Stimulated activated CD4-positive, alpha-beta T cell treated with anti-CD3 and anti-CD28 coated beads, TNF-alpha, amount 100 ng/mL, for 4 hours (primary cell): ENCODE results near the gene NAV2.
"Not testable (repeated sequence)": the region's sequence is repeated elsewhere in the genome, so short reads cannot be mapped to it uniquely, and the experiment has no call there.

Source experiments
- DNase-seq, 3 experiments: peaks; one replicate each; pipeline ENCODE4 v3.0.0-alpha.2; 2020; ENCODE audit warnings: low read depth in 3 of 3

NAV2 gene

DNA sequence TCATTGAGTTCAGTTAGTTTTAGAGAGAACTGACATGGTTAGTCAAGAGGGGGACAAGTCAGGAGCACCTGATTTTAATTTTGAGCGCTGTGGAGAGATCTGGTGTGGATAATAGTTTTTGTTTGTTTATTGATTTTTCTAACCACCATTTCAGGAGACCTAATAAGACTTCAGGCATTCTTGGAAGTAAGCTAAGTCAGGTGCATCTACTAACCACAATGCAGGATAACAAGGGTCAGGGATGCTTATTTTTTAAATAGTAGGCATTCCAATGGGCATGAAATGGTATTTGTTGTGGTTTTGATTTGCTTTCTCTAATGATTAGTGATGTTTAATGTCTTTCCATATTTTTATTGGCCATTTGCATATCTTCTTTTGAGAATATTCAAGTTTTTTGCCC lies 212.1 kb downstream of the NAV2 start:
- no peak for DNase-seq

GRCh38 chr11:19927403-19927802 lies 214.8 kb downstream of the NAV2 start:
- not testable (repeated sequence) for DNase-seq

DNA sequence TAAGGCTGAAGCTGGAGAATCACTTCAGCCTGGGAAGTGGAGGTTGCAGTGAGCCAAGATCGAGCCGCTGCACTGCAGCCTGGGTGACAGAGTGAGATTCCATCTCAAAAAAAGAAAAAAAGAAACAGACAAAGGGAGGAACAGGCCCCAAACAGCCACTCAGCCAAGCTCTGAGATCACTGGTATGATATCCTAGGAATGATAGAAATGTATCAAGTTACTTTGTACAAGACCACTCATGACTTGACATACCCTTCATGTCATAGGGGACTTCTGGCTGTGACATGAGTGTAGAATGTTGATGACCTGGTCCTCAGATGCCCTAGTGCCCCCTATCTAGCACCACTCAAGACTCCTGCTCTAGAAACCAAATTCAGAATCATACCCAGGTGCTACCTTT lies 216.5 kb downstream of the NAV2 start:
- DNase-seq, result no peak

GRCh38 chr11:19929655-19930054 lies 217.0 kb downstream of the NAV2 start:
- DNase-seq, result no peak

- DNase-seq, result no peak
Measured at GRCh38 chr11:19931141-19931770, 218.6 kb downstream of the NAV2 start.

DNA sequence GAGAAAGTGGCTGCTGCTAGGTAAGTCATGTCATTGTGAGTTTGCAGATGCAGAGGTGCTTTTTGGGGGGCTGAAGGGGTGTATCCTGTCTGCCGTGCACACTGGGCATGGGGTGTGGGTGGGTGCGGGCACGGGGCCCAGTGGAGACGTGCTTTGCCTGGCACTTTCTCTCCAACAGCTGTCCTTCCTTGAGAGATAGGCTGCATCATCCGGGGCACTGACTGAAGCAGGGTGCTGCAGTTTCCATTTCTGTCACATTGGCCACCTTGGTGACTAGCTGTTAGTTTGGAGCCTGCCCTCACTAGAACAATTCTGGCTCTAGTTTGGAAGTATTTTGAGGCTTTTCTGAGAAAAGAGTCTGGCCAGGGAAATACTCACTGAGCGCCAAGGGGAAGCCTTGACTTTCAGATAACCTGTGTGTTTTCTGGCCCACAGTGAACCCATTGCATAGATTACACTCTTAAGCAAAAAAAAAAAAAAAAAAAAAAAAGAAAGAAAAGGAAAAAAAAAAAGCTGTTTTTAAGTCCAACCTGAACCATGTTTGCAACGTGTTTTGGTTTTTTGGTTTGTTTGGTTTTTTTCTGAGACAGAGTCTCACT lies 219.2 kb downstream of the NAV2 start:
- no peak for DNase-seq

GRCh38 chr11:19933132-19933735 lies 220.6 kb downstream of the NAV2 start:
- no peak for DNase-seq

- no peak for DNase-seq
Measured at GRCh38 chr11:19933801-19934488, 221.3 kb downstream of the NAV2 start.

- DNase-seq, result no peak
Measured at GRCh38 chr11:19934828-19935259, 222.2 kb downstream of the NAV2 start.

GRCh38 chr11:19935507-19935906 lies 222.9 kb downstream of the NAV2 start:
- no peak for DNase-seq

DNA sequence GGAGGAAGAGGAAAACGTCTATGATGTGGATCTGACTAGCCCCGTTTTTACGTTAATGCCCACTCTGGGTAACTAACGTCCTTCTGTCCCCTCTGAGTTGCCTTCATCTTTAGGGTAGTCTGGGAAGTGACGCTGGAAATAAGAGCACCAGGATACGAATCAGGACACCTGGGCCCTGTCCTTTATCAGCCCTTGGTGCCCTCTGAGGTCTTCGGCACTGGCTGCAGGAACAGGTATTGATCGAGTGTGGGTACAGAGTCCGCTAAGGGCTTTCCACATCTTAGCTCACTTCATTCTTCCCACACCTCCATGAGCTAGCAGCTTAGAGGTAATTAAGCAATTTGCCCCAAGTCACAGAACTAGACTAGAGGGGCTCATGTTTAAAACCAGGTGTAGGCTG lies 223.8 kb downstream of the NAV2 start:
- DNase-seq, result no peak

DNA sequence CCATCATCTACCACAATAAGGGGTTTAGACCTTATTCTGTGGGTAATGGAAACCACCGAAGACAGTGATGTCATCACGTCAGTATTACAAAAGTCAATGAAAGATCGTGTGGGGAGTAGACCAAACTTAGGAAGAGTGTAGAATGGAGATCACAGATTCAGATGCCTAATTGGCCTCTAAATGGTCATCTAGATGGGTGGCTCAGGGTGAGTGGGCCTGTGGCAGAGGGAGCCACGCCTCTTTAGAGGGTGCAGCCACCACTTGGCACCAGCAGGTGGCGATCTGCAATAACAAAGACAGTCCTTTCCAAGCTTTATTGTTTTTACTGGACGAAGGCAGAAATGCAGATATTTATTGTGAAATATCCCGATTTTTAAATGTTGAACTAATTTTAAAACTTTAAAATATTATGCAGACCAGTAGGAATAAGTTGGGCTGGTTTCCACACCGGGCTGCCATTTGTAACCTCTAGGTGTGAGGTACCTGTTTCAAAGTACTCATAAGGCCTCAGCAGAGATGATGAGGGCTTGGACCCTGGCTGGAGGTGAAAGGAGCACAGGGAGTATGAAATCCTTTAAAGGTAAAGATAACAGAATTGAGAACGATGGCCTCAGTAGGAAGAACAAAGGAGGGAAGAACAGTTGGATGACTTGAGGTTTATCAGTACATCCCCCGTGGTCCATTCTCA lies 225.7 kb downstream of the NAV2 start:
- no peak for DNase-seq

DNA sequence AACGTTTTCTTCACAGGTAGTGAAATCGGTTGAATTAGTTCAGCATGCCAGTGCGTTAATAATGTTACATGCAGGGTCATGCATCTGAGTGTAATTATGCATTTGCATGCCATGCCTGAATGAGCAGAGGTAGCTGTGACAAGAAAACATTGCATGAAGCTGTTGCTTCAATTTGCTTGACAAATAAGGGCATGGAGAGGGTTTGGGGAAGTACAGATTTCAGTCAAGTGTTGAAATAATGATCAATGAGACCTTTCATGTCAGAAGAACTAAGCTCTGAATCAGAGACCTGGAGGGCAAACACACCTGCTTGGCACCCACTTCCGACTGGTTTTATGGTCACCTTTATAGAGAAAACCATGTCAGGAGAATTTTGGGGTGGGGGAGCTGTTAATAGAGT lies 226.2 kb downstream of the NAV2 start:
- DNase-seq, result no peak

DNA sequence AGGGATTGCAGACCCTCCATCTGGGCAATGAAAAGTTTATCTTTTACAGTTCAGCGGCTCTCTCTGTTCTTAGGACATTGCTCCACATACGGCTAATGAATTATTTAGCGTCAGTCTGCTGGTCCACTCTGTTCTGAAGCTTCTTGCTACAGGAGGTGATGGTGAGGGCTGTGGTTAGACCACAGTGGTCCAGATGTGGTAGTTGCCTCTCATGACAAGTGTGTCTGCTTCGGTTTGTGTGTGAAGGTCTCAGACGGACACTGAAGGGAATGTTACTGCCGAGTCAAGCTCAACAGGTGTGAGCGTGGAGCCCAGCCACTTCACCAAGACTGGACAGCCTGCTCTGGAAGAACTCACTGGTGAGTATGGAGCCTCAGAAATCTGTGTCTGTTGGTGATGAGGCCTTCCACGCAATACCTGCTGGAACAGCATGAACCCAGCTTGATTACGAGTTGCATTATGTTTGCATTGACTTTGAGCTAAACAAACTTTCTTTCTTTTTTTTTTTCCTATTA lies 226.8 kb downstream of the NAV2 start:
- DNase-seq, result no peak

DNA sequence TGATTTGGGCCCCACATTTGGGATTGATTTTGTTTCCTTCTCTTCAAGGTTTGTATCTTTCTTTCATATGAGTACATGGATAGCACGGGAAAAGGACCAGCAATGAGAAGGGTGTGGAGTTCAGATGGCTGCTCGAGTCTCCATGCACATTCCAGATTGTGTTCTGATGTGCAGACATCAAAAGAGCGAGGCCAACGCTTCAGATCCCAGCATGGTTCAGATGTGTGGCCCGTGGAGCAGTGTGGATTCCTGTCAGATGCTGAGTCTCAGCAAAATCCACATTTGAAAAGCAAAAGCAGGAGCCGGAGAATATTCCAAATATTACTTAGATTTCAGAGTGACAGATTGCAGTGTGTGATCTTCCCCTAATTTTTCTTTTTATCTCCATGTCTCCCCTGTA lies 228.2 kb downstream of the NAV2 start:
- DNase-seq, result no peak

GRCh38 chr11:19946681-19947080 lies 234.0 kb downstream of the NAV2 start:
- no peak for DNase-seq

DNA sequence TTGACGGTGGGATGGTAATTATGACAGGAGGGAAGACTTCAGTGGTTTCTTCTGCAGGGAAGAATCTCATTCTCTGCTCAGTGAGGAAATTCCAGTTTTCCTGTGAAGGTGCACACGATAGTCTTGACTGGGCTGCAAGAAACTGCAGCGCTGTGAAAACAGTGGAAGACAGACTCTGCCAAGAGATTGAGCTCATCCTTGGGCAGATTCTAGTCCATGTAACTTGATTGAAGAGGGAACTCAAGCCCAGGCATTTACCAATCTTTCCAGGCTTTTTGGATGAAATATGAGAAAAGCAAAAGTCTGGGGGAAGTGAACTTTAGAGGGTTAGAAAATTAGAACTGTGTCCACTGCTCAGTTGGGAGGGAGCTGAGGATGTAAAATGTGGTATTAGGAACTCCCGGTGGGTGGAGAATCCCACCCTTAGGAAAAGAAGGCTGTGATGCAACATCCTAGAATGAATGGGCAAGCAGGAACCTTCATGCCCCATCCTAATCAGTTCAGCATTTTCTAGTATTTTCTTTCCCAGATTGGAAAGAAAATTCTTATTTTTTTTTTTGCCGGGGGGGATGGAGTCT lies 235.0 kb downstream of the NAV2 start:
- DNase-seq, result no peak

GRCh38 chr11:19949606-19950005 lies 237.0 kb downstream of the NAV2 start:
- DNase-seq, result no peak

- no peak for DNase-seq
Measured at GRCh38 chr11:19951558-19952115, 239.0 kb downstream of the NAV2 start.

DNA sequence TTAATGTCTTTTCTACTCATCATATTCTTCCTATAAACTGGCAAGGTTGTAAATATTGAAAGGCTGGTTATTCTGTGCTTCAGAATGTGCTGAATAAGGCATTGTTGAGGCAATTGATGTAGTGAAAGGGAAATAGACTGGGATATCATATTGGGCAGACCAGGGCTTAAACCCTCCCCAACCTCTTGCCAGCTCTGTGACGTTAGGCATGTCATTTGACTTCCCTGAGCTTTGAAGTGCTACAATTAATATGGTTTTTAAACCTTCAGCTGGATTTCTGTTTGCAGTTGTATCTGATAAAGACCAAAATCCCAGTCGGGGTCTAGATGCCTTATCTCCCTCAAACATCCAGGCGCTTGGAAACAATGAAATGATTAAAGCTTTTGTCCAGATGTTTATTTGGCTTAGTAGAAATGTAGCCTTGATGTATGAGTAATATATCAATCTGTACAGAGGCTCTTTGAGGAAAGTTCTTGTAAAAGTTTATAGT lies 239.5 kb downstream of the NAV2 start:
- DNase-seq, result no peak

DNA sequence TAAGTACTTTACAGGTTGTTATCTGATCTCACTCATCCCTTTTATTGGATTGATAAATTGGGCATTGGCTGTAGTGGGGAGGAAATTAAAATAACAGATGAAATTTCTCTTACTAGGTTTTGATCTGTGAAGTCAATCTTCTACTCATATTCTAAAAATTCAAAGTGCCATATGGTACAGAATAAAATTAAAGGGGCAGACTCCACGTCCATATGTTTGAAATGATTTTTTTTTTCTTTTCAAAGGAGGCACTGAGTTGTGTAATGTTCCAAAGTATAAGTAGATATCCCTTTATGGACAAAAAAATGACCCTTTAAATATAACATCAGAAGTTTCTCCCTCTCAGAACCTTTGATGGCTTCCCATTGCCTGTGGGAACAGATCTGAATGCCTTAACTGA lies 240.3 kb downstream of the NAV2 start:
- no peak for DNase-seq
